SK-N-SH (cell line): Measurements from ENCODE around the gene SYT5.

Experiments
- FOXM1 ChIP-seq: IDR thresholded peaks from 2 replicates; pipeline ENCODE4 v1.4.0; 2012; ENCODE audit warnings: low read depth, mild to moderate bottlenecking
- POLR2AphosphoS5 ChIP-seq: IDR thresholded peaks from 2 replicates; pipeline ENCODE4 v1.6.1; 2012; ENCODE audit warnings: low read depth, low read length
- REST ChIP-seq: IDR thresholded peaks from 2 replicates; pipeline ENCODE4 v1.6.1; 2012; ENCODE audit warnings: mild to moderate bottlenecking, low read depth, low read length, moderate library complexity

GRCh38 chr19:55188625-55189024 lies 8.5 kb upstream of the SYT5 start:
- TF ChIP-seq POLR2AphosphoS5 (no peak), REST (no peak), FOXM1 (no peak)
